Measurements from ENCODE around the gene ANKRD63. TPM values are rescaled to one million over a fixed set of nuclear protein-coding genes. Genes with fewer than 3 reads are reported as not detected.

ANKRD63 gene
- total RNA-seq (2014; rRNA removed; shearing (Covaris generic)): 8.4 and 14.9 TPM in 2 replicates

DNA sequence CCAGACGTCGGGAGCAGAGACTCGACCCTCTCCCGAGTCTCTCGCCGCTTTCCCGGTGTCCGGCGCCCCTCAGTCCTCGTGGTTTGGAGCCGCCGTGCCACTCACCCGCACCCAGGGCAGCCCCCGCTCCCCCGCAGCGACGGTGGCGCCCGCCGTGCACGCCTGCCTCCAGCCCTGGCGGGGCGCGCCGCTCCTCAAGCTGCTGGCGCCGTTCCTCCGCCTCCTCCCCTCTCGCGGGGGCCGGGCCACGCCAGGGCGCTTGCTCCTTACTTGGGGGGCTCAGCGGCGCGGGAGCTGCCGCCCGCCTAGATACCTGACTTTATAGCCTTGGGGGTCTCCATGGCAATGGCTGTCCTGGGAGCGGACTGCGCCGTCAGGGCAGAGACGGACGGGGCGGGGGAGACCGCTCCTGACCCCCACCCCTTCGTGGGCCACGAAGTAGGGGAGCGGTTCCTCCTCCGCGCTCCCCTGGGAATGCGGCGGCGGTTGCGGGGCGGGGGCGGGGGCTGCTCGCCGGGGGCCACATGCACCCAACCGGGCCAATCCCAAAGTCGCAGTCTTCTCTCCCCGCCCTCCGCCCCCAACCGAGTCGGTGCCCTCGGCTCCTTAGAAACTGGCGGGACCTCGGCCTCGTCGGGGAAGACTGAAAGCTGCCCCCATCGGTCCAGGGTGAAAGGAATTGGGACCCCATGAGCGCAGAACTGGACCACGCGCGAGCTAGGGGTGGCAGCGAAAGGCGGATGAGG is at the start of gene ANKRD63:
Gene ANKRD63, minus strand, starts transcription at position 196 of the 746 bp plus-strand sequence. CDS start 478 bp downstream, outside the sequence.
- in situ Hi-C loops (cut with HindIII; ENCODE audit: low sequenced_read_pairs): no loop called here
- no peak for DNase-seq (ENCODE audit: low spot score)

GRCh38 chr15:40332113-40332781 is 49.4 kb upstream of the ANKRD63 start:
- in situ Hi-C loops (cut with HindIII; ENCODE audit: low sequenced_read_pairs): no loop called here

GRCh38 chr15:40331637-40332036 is 48.8 kb upstream of the ANKRD63 start:
- DNase-seq (ENCODE audit: low spot score): peak; percentile 74
- in situ Hi-C loops (cut with HindIII; ENCODE audit: low sequenced_read_pairs): no loop called here

More at GRCh38 chr15:40332113-40332781, 49.4 kb upstream of the ANKRD63 start:
- no peak for DNase-seq (ENCODE audit: low spot score)

- in situ Hi-C loops (cut with HindIII; ENCODE audit: low sequenced_read_pairs): no loop called here
Observed at GRCh38 chr15:40331026-40331425, 48.2 kb upstream of the ANKRD63 start.

DNA sequence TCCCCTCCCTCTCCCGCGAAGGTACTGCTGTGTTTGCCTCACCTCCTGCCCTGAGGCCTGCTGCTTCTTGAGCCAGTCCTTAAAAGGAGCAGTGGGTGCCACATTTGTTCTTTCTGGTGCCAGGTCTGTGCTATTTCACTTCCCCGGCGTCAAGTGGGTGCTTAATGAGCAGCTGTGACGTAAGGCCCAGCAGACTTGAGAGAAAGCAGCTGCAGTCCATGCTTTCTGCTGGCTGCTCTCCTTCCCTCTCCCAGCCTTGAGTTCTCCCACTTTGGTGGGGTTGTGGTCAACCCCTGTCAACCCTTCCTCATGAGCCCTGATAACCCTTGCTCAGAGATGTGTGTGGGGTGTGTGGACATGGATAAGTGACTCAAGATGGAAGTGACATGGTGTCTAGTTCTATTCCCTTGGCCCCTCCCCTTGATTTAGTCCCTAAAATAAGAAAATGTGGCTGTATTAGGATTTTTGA is 47.5 kb upstream of the ANKRD63 start:
- in situ Hi-C loops (cut with HindIII; ENCODE audit: low sequenced_read_pairs): no loop called here
- DNase-seq (ENCODE audit: low spot score): no peak

More at GRCh38 chr15:40331026-40331425, 48.2 kb upstream of the ANKRD63 start:
- DNase-seq (ENCODE audit: low spot score): no peak

DNA sequence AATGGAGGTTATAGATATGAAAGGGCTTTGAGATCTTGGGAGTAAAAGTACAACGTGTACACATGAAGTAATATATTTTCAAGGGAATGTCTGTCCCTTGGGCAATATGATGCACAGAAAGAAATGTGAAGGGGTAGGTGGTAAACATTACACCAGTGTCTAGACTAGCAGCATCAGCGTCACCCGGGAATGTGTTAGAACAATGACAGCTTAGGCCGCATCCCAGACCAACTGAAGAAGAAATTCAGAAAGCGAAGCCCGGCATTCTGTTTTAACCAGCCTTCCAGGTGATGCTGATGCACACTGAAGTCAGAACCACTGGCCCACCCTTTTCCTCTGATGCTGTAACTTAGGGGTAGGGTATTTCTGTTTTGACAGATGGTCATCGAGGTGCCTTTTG is 46.9 kb upstream of the ANKRD63 start:
- DNase-seq (ENCODE audit: low spot score): no peak
- in situ Hi-C loops (cut with HindIII; ENCODE audit: low sequenced_read_pairs): no loop called here

DNA sequence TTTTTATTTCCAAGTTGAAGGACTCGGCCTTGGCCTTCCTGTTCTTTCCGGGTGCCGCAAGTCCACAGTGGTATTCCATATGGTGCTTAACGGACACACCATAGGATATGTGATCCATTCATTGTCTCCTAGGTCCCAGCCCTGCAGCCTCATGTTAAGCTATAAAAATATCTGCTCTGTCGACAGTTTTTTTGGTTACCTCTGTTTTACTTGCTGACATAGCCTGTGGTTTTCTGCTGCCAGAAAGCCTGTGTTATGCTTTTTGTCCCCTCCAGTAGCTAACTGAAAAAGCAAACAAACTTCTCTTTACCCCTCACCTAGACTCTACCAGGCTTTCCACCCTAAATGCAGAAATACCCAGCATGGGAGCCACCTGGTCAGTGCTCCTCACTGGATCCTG is 45.9 kb upstream of the ANKRD63 start:
- no peak for DNase-seq (ENCODE audit: low spot score)
- in situ Hi-C loops (cut with HindIII; ENCODE audit: low sequenced_read_pairs): no loop called here

GRCh38 chr15:40328176-40328575 is 45.3 kb upstream of the ANKRD63 start:
- in situ Hi-C loops (cut with HindIII; ENCODE audit: low sequenced_read_pairs): no loop called here
- no peak for DNase-seq (ENCODE audit: low spot score)

DNA sequence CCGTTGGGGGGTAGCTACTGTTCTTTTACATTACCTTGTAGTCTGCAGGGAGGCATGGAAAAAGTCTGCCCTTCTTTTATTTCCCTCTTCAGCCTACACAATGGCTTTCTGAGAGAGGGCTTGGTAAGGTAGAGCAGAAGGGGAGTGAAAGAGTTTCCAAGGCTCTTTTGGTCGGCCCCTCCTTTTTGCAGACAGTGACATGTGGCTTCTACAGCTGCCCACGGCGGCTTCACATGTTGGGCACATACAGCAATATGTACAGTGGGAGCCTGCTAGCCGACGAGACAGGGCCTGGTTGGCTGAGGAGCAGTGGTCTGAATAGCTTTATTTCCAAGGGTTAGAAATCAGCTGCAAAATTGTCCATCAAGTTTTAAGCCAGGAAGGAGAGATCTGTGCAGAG is 44.6 kb upstream of the ANKRD63 start:
- in situ Hi-C loops (cut with HindIII; ENCODE audit: low sequenced_read_pairs): no loop called here
- no peak for DNase-seq (ENCODE audit: low spot score)

GRCh38 chr15:40325700-40326099 is 42.8 kb upstream of the ANKRD63 start:
- no peak for DNase-seq (ENCODE audit: low spot score)
- in situ Hi-C loops (cut with HindIII; ENCODE audit: low sequenced_read_pairs): no loop called here

DNA sequence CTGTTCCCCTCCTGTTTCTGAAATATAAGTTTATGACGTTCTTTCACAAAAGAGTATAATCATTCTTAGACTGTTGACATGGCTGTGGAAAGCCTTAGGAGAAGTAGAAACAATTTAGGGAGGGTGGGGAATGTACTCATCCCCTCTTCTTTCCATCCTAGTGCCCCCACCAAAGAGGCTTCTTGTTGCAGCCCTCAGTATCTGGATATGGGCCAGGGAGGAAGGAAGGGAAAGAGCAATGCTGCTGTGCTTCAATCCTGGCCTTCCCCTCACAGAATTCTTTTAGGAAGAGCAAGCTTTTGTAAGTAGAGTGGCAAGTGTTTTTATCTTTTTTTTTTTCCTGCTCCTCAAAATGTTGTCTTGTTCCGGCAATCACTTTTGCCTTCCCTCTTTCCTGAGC is 42.3 kb upstream of the ANKRD63 start:
- in situ Hi-C loops (cut with HindIII; ENCODE audit: low sequenced_read_pairs): no loop called here
- peak; percentile 71 for DNase-seq (ENCODE audit: low spot score)

DNA sequence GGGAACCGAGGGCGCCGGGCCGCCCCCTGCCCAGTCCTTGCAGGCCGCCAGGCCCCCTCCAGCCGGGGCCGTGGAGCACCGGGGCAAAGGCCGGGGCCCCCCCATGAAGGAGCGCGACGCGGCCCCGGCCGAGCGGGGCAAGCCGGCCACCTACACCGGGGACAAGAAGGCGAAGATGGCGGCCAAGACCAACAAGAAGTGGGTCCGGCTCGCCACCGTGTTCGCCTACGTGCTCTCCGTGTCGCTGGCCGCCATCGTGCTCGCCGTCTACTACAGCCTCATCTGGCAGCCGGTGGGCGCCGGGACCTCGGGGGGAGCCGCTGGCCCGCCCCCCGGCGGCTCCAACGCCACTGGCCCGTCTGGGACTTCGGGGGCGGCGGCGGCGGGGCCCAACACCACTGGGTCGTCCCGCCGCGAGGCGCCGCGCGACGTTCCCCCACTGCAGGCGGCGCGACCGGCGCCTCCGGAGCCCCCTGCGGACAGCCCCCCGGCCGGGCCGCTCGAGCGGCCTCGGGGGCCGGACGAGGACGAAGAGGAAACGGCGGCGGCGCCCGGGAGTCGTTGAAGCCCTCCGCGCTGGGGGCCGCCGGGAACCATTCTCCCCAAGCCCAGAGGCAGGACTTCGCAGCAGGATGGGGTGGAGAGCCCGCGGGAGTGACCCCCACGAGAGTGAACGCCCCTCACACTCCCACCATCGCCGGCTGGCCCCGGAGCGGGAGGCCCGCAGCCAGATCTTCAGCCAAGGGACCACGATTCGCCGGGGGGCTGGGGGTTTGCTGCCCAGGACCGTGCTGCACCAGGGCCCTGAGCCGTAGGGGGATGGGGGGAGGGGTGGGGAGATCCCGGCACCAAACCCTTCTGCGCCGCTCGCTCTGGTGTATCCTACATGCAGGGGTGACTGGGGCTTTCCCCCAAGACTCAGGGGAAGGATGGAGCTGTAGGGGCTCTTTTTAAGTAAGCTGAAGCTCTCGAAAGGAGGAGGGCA is 41.4 kb upstream of the ANKRD63 start:
- no peak for DNase-seq (ENCODE audit: low spot score)
- in situ Hi-C loops (cut with HindIII; ENCODE audit: low sequenced_read_pairs): no loop called here

DNA sequence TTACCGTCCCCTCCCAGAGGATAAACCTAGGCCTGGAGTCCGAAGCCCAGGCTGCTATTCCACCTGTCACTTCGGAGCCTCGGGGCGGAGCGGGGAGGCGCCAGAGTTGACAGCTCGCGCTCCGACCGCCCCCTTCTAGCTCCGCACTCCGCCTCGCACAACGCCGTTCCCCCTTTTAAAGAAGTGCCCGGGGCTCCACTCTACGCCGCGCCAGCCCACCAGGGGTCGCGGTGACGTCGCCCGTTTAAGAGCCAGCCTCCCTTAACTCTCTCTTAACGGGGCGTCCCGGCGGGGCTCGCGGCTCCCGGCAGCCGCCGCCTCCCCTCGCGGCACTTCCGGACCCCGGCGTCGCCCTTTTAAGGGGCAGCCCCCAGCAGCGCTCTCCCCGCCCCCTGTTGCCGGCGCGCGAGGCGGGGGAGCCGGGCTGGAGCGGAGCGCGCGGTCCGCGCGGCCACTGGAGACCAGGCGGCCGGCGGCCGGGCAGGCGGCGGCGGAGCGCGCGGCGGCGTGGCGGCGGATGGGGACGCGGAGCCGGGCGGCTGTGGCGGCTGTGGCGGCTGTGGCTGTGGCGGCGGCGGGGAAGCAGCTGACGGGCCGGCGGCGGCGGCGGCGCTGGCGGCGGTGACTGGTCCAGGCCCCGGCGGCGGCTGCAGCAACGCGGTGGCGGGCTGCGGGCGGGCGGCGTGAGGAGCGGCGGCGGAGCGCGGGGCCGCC is 40.5 kb upstream of the ANKRD63 start, which contains the start of gene INAFM2:
Gene INAFM2, plus strand, starts transcription at position 454 of the 714 bp plus-strand sequence. CDS start 364 bp downstream, outside the sequence.
- in situ Hi-C loops (cut with HindIII; ENCODE audit: low sequenced_read_pairs): no loop called here

DNA sequence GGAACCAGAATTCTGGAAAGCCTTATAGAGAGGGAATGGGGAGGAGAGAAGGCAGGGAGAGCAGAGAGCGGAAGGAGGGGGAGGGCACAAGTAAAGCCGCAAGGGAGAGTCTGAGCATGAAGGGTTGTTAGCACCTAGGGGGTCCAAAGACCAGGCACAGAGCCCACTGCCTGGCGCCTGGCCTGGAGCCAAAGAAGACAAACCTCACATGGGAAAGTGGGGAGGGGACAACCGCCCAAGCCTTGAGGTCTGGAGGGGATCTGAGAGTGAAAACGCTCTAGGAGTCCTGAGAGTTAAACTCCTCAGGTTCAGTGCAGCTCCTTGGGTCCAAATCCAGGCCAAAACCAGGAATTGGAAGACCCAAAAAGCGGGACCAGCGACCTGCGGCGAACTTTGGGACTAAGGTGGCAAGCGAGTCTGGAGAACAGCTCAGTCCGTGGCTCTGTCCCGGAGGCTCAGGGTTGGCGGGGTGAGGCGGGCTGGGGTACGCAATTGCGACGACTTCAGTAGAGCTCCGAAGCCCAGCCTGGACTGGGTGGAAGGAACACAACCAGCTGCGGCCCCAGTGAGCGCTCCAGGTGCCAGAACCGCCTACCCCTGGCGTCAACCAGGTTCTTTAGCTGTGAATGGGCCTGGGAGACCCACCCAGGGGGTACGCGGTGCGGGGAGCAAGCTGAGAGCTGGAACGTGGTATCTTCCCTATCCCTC is 39.8 kb upstream of the ANKRD63 start:
- in situ Hi-C loops (cut with HindIII; ENCODE audit: low sequenced_read_pairs): no loop called here
- peak; percentile 63 for DNase-seq (ENCODE audit: low spot score)

More for the DNA sequence above, 40.5 kb upstream of the ANKRD63 start, which contains the start of gene INAFM2:
- DNase-seq (ENCODE audit: low spot score): peak; percentile 92

DNA sequence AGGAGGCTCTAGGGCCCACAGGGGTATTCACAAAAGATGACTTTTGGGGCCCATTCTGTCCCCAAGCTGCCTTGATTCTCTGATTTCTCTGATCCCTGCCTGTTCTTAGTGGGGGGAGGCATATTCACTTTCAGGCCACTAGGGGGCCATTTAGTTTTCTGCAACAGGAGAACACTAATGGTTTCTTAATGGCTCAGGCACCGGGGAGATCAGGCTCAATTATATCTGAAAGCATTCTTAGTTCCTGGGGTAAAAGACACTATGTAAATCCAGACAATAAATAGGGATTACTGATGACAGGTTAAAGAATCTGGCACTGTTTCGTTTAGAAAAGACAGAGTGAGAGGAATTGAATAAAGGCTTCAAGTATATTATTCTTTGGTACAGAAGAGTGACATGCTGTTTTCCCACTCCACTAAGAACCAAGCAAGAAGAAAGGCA is 38.1 kb upstream of the ANKRD63 start:
- DNase-seq (ENCODE audit: low spot score): peak; percentile 91
- in situ Hi-C loops (cut with HindIII; ENCODE audit: low sequenced_read_pairs): no loop called here

DNA sequence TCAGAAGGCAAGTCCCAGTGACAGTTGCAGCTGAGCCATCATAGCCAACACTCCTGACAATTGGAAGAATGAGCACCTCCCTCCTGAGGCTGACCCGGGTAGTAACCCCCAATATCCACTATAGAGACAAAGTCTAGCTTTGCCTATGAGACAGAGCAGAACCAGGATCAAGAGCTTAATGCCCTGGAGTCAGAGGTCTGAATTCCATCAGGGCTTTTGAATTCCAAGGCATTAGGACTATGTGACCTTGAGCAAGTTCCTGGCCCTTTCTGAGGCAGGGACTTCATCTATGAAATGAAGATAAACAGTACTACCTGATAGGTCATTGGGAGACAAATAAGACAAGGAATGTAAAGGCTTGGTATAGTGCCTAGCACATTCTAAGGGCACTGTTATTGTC is 37.5 kb upstream of the ANKRD63 start:
- in situ Hi-C loops (cut with HindIII; ENCODE audit: low sequenced_read_pairs): no loop called here
- peak; percentile 64 for DNase-seq (ENCODE audit: low spot score)

- in situ Hi-C loops (cut with HindIII; ENCODE audit: low sequenced_read_pairs): no loop called here
- DNase-seq (ENCODE audit: low spot score): no peak
Observed at GRCh38 chr15:40317580-40317979, 34.7 kb upstream of the ANKRD63 start.

GRCh38 chr15:40316931-40317330 is 34.1 kb upstream of the ANKRD63 start:
- in situ Hi-C loops (cut with HindIII; ENCODE audit: low sequenced_read_pairs): no loop called here
- DNase-seq (ENCODE audit: low spot score): no peak
